ENCODE data around the gene CDPF1.

Gene CDPF1

GRCh38 chr22:46262449-46263215 is 12.5 kb upstream of the CDPF1 start:
- H3K27me3 ChIP-seq (ENCODE audit: control insufficient read depth, insufficient read depth, low read length), result no peaks in the 10 kb centered on the region

GRCh38 chr22:46260038-46260437 is 9.9 kb upstream of the CDPF1 start:
- Histone ChIP-seq H3K9ac (ENCODE audit: low read length) (no peak overlapping the region), H3K27ac (ENCODE audit: low read depth, low read length) (no peak overlapping the region), H3K4me3 (ENCODE audit: low read length) (no peak overlapping the region), H3K27me3 (ENCODE audit: control insufficient read depth, insufficient read depth, low read length) (no peaks in the 10 kb centered on the region), H3K36me3 (ENCODE audit: control insufficient read depth, insufficient read depth, low read length) (no peaks in the 10 kb centered on the region), H3K4me1 (ENCODE audit: control insufficient read depth, insufficient read depth, low read length) (no peaks in the 10 kb centered on the region)

More at GRCh38 chr22:46262449-46263215, 12.5 kb upstream of the CDPF1 start:
- Histone ChIP-seq H3K4me3 (ENCODE audit: low read length) (no peak overlapping the region), H3K36me3 (ENCODE audit: control insufficient read depth, insufficient read depth, low read length) (no peaks in the 10 kb centered on the region), H3K27ac (ENCODE audit: low read depth, low read length) (no peak overlapping the region), H3K9ac (ENCODE audit: low read length) (no peak overlapping the region), H3K4me1 (ENCODE audit: control insufficient read depth, insufficient read depth, low read length) (peaks cover 5% of the 10 kb centered on the region)

- no peaks in the 10 kb centered on the region for H3K36me3 ChIP-seq (ENCODE audit: control insufficient read depth, insufficient read depth, low read length)
- no peaks in the 10 kb centered on the region for H3K4me1 ChIP-seq (ENCODE audit: control insufficient read depth, insufficient read depth, low read length)
- no peak overlapping the region for H3K9ac ChIP-seq (ENCODE audit: low read length)
- no peak overlapping the region for H3K27ac ChIP-seq (ENCODE audit: low read depth, low read length)
- H3K4me3 ChIP-seq (ENCODE audit: low read length), result no peak overlapping the region
- H3K27me3 ChIP-seq (ENCODE audit: control insufficient read depth, insufficient read depth, low read length), result no peaks in the 10 kb centered on the region
Measured at GRCh38 chr22:46259374-46259773, 9.3 kb upstream of the CDPF1 start.

GRCh38 chr22:46256358-46256958 is 6.4 kb upstream of the CDPF1 start:
- H3K4me1 ChIP-seq (ENCODE audit: control insufficient read depth, insufficient read depth, low read length), result peaks cover under 1% of the 10 kb centered on the region
- H3K27me3 ChIP-seq (ENCODE audit: control insufficient read depth, insufficient read depth, low read length), result no peaks in the 10 kb centered on the region
- no peak overlapping the region for H3K9ac ChIP-seq (ENCODE audit: low read length)
- no peak overlapping the region for H3K4me3 ChIP-seq (ENCODE audit: low read length)
- no peaks in the 10 kb centered on the region for H3K36me3 ChIP-seq (ENCODE audit: control insufficient read depth, insufficient read depth, low read length)
- H3K27ac ChIP-seq (ENCODE audit: low read depth, low read length), result no peak overlapping the region

- H3K36me3 ChIP-seq (ENCODE audit: control insufficient read depth, insufficient read depth, low read length), result no peaks in the 10 kb centered on the region
- H3K27me3 ChIP-seq (ENCODE audit: control insufficient read depth, insufficient read depth, low read length), result no peaks in the 10 kb centered on the region
- H3K27ac ChIP-seq (ENCODE audit: low read depth, low read length), result no peak overlapping the region
- H3K4me3 ChIP-seq (ENCODE audit: low read length), result no peak overlapping the region
- peaks cover 14% of the 10 kb centered on the region for H3K4me1 ChIP-seq (ENCODE audit: control insufficient read depth, insufficient read depth, low read length)
- H3K9ac ChIP-seq (ENCODE audit: low read length), result no peak overlapping the region
Measured at GRCh38 chr22:46251816-46252380, 1.8 kb upstream of the CDPF1 start.

GRCh38 chr22:46251266-46251665 is 1.2 kb upstream of the CDPF1 start:
- H3K27ac ChIP-seq (ENCODE audit: low read depth, low read length), result peak overlapping the region; percentile 4
- no peaks in the 10 kb centered on the region for H3K36me3 ChIP-seq (ENCODE audit: control insufficient read depth, insufficient read depth, low read length)
- peaks cover 14% of the 10 kb centered on the region for H3K4me1 ChIP-seq (ENCODE audit: control insufficient read depth, insufficient read depth, low read length)
- no peaks in the 10 kb centered on the region for H3K27me3 ChIP-seq (ENCODE audit: control insufficient read depth, insufficient read depth, low read length)
- no peak overlapping the region for H3K9ac ChIP-seq (ENCODE audit: low read length)
- peak overlapping the region; percentile 92 for H3K4me3 ChIP-seq (ENCODE audit: low read length)

GRCh38 chr22:46250783-46251125 is 661 bp upstream of the CDPF1 start:
- peaks cover 14% of the 10 kb centered on the region for H3K4me1 ChIP-seq (ENCODE audit: control insufficient read depth, insufficient read depth, low read length)
- H3K27ac ChIP-seq (ENCODE audit: low read depth, low read length), result peak overlapping the region; percentile 87
- no peaks in the 10 kb centered on the region for H3K36me3 ChIP-seq (ENCODE audit: control insufficient read depth, insufficient read depth, low read length)
- peak overlapping the region; percentile 80 for H3K9ac ChIP-seq (ENCODE audit: low read length)
- H3K4me3 ChIP-seq (ENCODE audit: low read length), result peak overlapping the region; percentile 92
- H3K27me3 ChIP-seq (ENCODE audit: control insufficient read depth, insufficient read depth, low read length), result no peaks in the 10 kb centered on the region

- no peak overlapping the region for H3K27ac ChIP-seq (ENCODE audit: low read depth, low read length)
- H3K4me1 ChIP-seq (ENCODE audit: control insufficient read depth, insufficient read depth, low read length), result peaks cover 14% of the 10 kb centered on the region
Measured at GRCh38 chr22:46247443-46247975, 2.6 kb downstream of the CDPF1 start.

GRCh38 chr22:46246178-46246577 is 3.9 kb downstream of the CDPF1 start:
- no peak overlapping the region for H3K9ac ChIP-seq (ENCODE audit: low read length)
- no peak overlapping the region for H3K4me3 ChIP-seq (ENCODE audit: low read length)
- H3K27ac ChIP-seq (ENCODE audit: low read depth, low read length), result no peak overlapping the region
- H3K27me3 ChIP-seq (ENCODE audit: control insufficient read depth, insufficient read depth, low read length), result no peaks in the 10 kb centered on the region
- H3K36me3 ChIP-seq (ENCODE audit: control insufficient read depth, insufficient read depth, low read length), result no peaks in the 10 kb centered on the region
- peaks cover 10% of the 10 kb centered on the region for H3K4me1 ChIP-seq (ENCODE audit: control insufficient read depth, insufficient read depth, low read length)

More at GRCh38 chr22:46247443-46247975, 2.6 kb downstream of the CDPF1 start:
- no peak overlapping the region for H3K4me3 ChIP-seq (ENCODE audit: low read length)
- H3K27me3 ChIP-seq (ENCODE audit: control insufficient read depth, insufficient read depth, low read length), result no peaks in the 10 kb centered on the region
- H3K36me3 ChIP-seq (ENCODE audit: control insufficient read depth, insufficient read depth, low read length), result no peaks in the 10 kb centered on the region
- no peak overlapping the region for H3K9ac ChIP-seq (ENCODE audit: low read length)

GRCh38 chr22:46245511-46245910 is 4.6 kb downstream of the CDPF1 start:
- Histone ChIP-seq H3K27ac (ENCODE audit: low read depth, low read length) (peak overlapping the region; percentile 48), H3K4me3 (ENCODE audit: low read length) (no peak overlapping the region), H3K36me3 (ENCODE audit: control insufficient read depth, insufficient read depth, low read length) (no peaks in the 10 kb centered on the region), H3K27me3 (ENCODE audit: control insufficient read depth, insufficient read depth, low read length) (no peaks in the 10 kb centered on the region), H3K4me1 (ENCODE audit: control insufficient read depth, insufficient read depth, low read length) (peaks cover 4% of the 10 kb centered on the region), H3K9ac (ENCODE audit: low read length) (no peak overlapping the region)

GRCh38 chr22:46244771-46245170 is 5.3 kb downstream of the CDPF1 start:
- Histone ChIP-seq H3K4me1 (ENCODE audit: control insufficient read depth, insufficient read depth, low read length) (peaks cover 4% of the 10 kb centered on the region), H3K9ac (ENCODE audit: low read length) (no peak overlapping the region), H3K27ac (ENCODE audit: low read depth, low read length) (no peak overlapping the region), H3K4me3 (ENCODE audit: low read length) (no peak overlapping the region), H3K27me3 (ENCODE audit: control insufficient read depth, insufficient read depth, low read length) (no peaks in the 10 kb centered on the region), H3K36me3 (ENCODE audit: control insufficient read depth, insufficient read depth, low read length) (no peaks in the 10 kb centered on the region)

GRCh38 chr22:46242076-46242475 is 8.0 kb downstream of the CDPF1 start:
- H3K9ac ChIP-seq (ENCODE audit: low read length), result no peak overlapping the region
- no peak overlapping the region for H3K4me3 ChIP-seq (ENCODE audit: low read length)
- peaks cover 11% of the 10 kb centered on the region for H3K4me1 ChIP-seq (ENCODE audit: control insufficient read depth, insufficient read depth, low read length)
- H3K27ac ChIP-seq (ENCODE audit: low read depth, low read length), result no peak overlapping the region
- H3K36me3 ChIP-seq (ENCODE audit: control insufficient read depth, insufficient read depth, low read length), result no peaks in the 10 kb centered on the region
- no peaks in the 10 kb centered on the region for H3K27me3 ChIP-seq (ENCODE audit: control insufficient read depth, insufficient read depth, low read length)
